ENCODE results near the gene MN1.
"Not testable (repeated sequence)": the region's sequence is repeated elsewhere in the genome, so short reads cannot be mapped to it uniquely, and the experiment has no call there.

Gene MN1

GRCh38 chr22:27746918-27747317 lies 54.6 kb downstream of the MN1 start:
- in situ Hi-C loops (cut with MboI; ENCODE audit: low sequenced_read_pairs): no loop called here

- in situ Hi-C loops (cut with MboI; ENCODE audit: low sequenced_read_pairs): no loop called here
These were observed 55.7 kb downstream of the MN1 start for GRCh38 chr22:27745809-27746208.

GRCh38 chr22:27745154-27745553 lies 56.4 kb downstream of the MN1 start:
- in situ Hi-C loops (cut with MboI; ENCODE audit: low sequenced_read_pairs): no loop called here

- in situ Hi-C loops (cut with MboI; ENCODE audit: low sequenced_read_pairs): not testable (repeated sequence)
These were observed 57.5 kb downstream of the MN1 start for GRCh38 chr22:27744078-27744477.

- in situ Hi-C loops (cut with MboI; ENCODE audit: low sequenced_read_pairs): no loop called here
These were observed 61.3 kb downstream of the MN1 start for GRCh38 chr22:27740202-27740748.

GRCh38 chr22:27737521-27737920 lies 64.0 kb downstream of the MN1 start:
- in situ Hi-C loops (cut with MboI; ENCODE audit: low sequenced_read_pairs): no loop called here

GRCh38 chr22:27734066-27734465 lies 67.5 kb downstream of the MN1 start:
- in situ Hi-C loops (cut with MboI; ENCODE audit: low sequenced_read_pairs): no loop called here

GRCh38 chr22:27732841-27733240 lies 68.7 kb downstream of the MN1 start:
- in situ Hi-C loops (cut with MboI; ENCODE audit: low sequenced_read_pairs): no loop called here

GRCh38 chr22:27732391-27732790 lies 69.2 kb downstream of the MN1 start:
- in situ Hi-C loops (cut with MboI; ENCODE audit: low sequenced_read_pairs): no loop called here

- in situ Hi-C loops (cut with MboI; ENCODE audit: low sequenced_read_pairs): no loop called here
These were observed 69.9 kb downstream of the MN1 start for GRCh38 chr22:27731621-27732020.

- in situ Hi-C loops (cut with MboI; ENCODE audit: low sequenced_read_pairs): no loop called here
These were observed 70.7 kb downstream of the MN1 start for GRCh38 chr22:27730641-27731433.

GRCh38 chr22:27729246-27729645 lies 72.3 kb downstream of the MN1 start:
- in situ Hi-C loops (cut with MboI; ENCODE audit: low sequenced_read_pairs): no loop called here

GRCh38 chr22:27727673-27728451 lies 73.7 kb downstream of the MN1 start:
- in situ Hi-C loops (cut with MboI; ENCODE audit: low sequenced_read_pairs): no loop called here

- in situ Hi-C loops (cut with MboI; ENCODE audit: low sequenced_read_pairs): no loop called here
These were observed 74.7 kb downstream of the MN1 start for GRCh38 chr22:27726686-27727449.

- in situ Hi-C loops (cut with MboI; ENCODE audit: low sequenced_read_pairs): no loop called here
These were observed 75.2 kb downstream of the MN1 start for GRCh38 chr22:27726331-27726685.

- in situ Hi-C loops (cut with MboI; ENCODE audit: low sequenced_read_pairs): no loop called here
These were observed 75.9 kb downstream of the MN1 start for GRCh38 chr22:27725661-27726060.

- in situ Hi-C loops (cut with MboI; ENCODE audit: low sequenced_read_pairs): no loop called here
These were observed 76.8 kb downstream of the MN1 start for GRCh38 chr22:27724709-27725108.

- in situ Hi-C loops (cut with MboI; ENCODE audit: low sequenced_read_pairs): no loop called here
These were observed 77.4 kb downstream of the MN1 start for GRCh38 chr22:27724157-27724556.

GRCh38 chr22:27723708-27724107 lies 77.8 kb downstream of the MN1 start:
- in situ Hi-C loops (cut with MboI; ENCODE audit: low sequenced_read_pairs): no loop called here

- in situ Hi-C loops (cut with MboI; ENCODE audit: low sequenced_read_pairs): no loop called here
These were observed 78.4 kb downstream of the MN1 start for GRCh38 chr22:27723158-27723557.

GRCh38 chr22:27720860-27721259 lies 80.7 kb downstream of the MN1 start:
- in situ Hi-C loops (cut with MboI; ENCODE audit: low sequenced_read_pairs): no loop called here
